H1 (cell line): Measurements from ENCODE around the gene ZDHHC24. TPM values are rescaled to one million over a fixed set of nuclear protein-coding genes. Genes with fewer than 3 reads are reported as not detected.
A peak's percentile ranks its signal among the peaks of the same experiment; 100 is the strongest.

Source experiments
- CTCF ChIA-PET: fragments of 300-600 bp; sonication (Branson Sonifier 250); formaldehyde crosslinking; loops from one replicate; lab custom pipeline; 2021; ENCODE audit not compliant: partially characterized antibody; lab: Charles Lee
- POLR2A ChIA-PET: fragments of 300-600 bp; sonication (Branson Sonifier 250); formaldehyde crosslinking; loops from one replicate; lab custom pipeline; 2021; ENCODE audit warnings: inconsistent platforms; ENCODE audit not compliant: partially characterized antibody; lab: Charles Lee
- DNase-seq, 2 experiments: peaks; one replicate each; pipeline versions ENCODE4 v3.0.0 to v3.0.0-alpha.2; 2010 to 2022; ENCODE audit warnings: low spot score in 2 of 2, low read depth in 1 of 2, mixed read lengths in 1 of 2
- FAIRE-seq: peaks from 2 replicates; lab custom pipeline; 2011; peaks lifted over from hg19 to GRCh38; lab: Jason Lieb, UNC
- H2AFZ ChIP-seq: 2 replicates; pipeline ENCODE4 v1.8.1; 2012; ENCODE audit warnings: low read length, inconsistent platforms
- H2AK5ac ChIP-seq: 2 replicates; pipeline ENCODE4 v1.6.1; 2013; ENCODE audit warnings: low read depth, low read length
- H2BK120ac ChIP-seq: replicated peaks from 2 replicates; pipeline ENCODE3; 2013; ENCODE audit warnings: low read depth, low read length, inconsistent platforms
- H2BK12ac ChIP-seq: 2 replicates; pipeline ENCODE4 v1.6.1; 2013; ENCODE audit warnings: low read depth, low read length
- H2BK15ac ChIP-seq: 2 replicates; pipeline ENCODE4 v1.6.1; 2013; ENCODE audit warnings: low read length
- H2BK20ac ChIP-seq: 2 replicates; pipeline ENCODE4 v1.6.1; 2013; ENCODE audit warnings: low read length
- H2BK5ac ChIP-seq: 2 replicates; pipeline ENCODE4 v1.6.1; 2013; ENCODE audit warnings: low read depth, low read length
- H3K14ac ChIP-seq: 2 replicates; pipeline ENCODE4 v1.6.1; 2013; ENCODE audit warnings: inconsistent platforms; ENCODE audit not compliant: insufficient read length
- H3K18ac ChIP-seq: 2 replicates; pipeline ENCODE4 v1.6.1; 2013; ENCODE audit warnings: low read length; ENCODE audit errors: extremely low read depth
- H3K23ac ChIP-seq: 2 replicates; pipeline ENCODE4 v1.6.1; 2013; ENCODE audit warnings: inconsistent platforms; ENCODE audit not compliant: insufficient read length
- H3K23me2 ChIP-seq: 2 replicates; pipeline ENCODE4 v1.6.1; 2013; ENCODE audit warnings: low read depth, low read length
- H3K27ac ChIP-seq: 2 replicates; pipeline ENCODE4 v1.6.1; 2011; ENCODE audit warnings: low read depth, low read length, inconsistent platforms
- H3K27me3 ChIP-seq, 4 experiments: replicated peaks in 1 of 4; 1 replicate in 1 of 4; 2 replicates in 3 of 4; pipeline versions ENCODE4 v1.6.1 to v1.8.1; 2011 to 2013; ENCODE audit warnings: low read length in 3 of 4, mild to moderate bottlenecking in 3 of 4, inconsistent platforms in 2 of 4, mixed read lengths in 2 of 4, moderate library complexity in 1 of 4; ENCODE audit not compliant: control insufficient read depth in 3 of 4, insufficient read depth in 3 of 4; ENCODE audit errors: extremely low read depth in 1 of 4
- H3K36me3 ChIP-seq, 4 experiments: 2 replicates each; pipeline versions ENCODE4 v1.6.1 to v1.8.1; 2011 to 2013; ENCODE audit warnings: mild to moderate bottlenecking in 4 of 4, low read length in 3 of 4, moderate library complexity in 2 of 4, control low read depth in 1 of 4, inconsistent platforms in 1 of 4; ENCODE audit not compliant: insufficient read depth in 4 of 4, control insufficient read depth in 2 of 4
- H3K4ac ChIP-seq: replicated peaks from 2 replicates; pipeline ENCODE3; 2013; ENCODE audit warnings: low read length, low read depth, mixed read lengths, inconsistent platforms; ENCODE audit not compliant: insufficient read length
- H3K4me1 ChIP-seq, 4 experiments: replicated peaks in 1 of 4; 1 replicate in 1 of 4; 2 replicates in 3 of 4; pipeline versions ENCODE4 v1.6.1 to v1.8.1; 2011 to 2013; ENCODE audit warnings: low read length in 3 of 4, inconsistent platforms in 2 of 4, mixed read lengths in 1 of 4; ENCODE audit not compliant: insufficient read depth in 4 of 4, control insufficient read depth in 3 of 4
- H3K4me2 ChIP-seq, 2 experiments: 2 replicates each; pipeline versions ENCODE4 v1.6.1 to v1.8.1; 2011 to 2013; ENCODE audit warnings: low read depth in 2 of 2, low read length in 2 of 2, control low read depth in 1 of 2, inconsistent platforms in 1 of 2, mild to moderate bottlenecking in 1 of 2; ENCODE audit not compliant: insufficient read depth in 1 of 2
- H3K4me3 ChIP-seq, 4 experiments: fragments of 200-600, 300-600 bp in 1 of 4; sonication (generic), shearing (Covaris generic), sonication (Bioruptor Twin) in 1 of 4; 2 replicates each; pipeline versions ENCODE4 v1.5.1 to v1.8.1; 2011 to 2016; ENCODE audit warnings: low read length in 4 of 4, low read depth in 3 of 4, control low read depth in 2 of 4, inconsistent platforms in 2 of 4, mild to moderate bottlenecking in 2 of 4, mixed read lengths in 1 of 4, moderate library complexity in 1 of 4; ENCODE audit not compliant: insufficient read depth in 2 of 4; ENCODE audit errors: extremely low read depth in 1 of 4
- H3K56ac ChIP-seq: replicated peaks from 2 replicates; pipeline ENCODE3; 2013; ENCODE audit warnings: low read depth, mild to moderate bottlenecking, mixed read lengths, low read length, inconsistent platforms; ENCODE audit not compliant: insufficient read length
- H3K79me1 ChIP-seq: 2 replicates; pipeline ENCODE4 v1.6.1; 2013; ENCODE audit warnings: low read depth, low read length, control low read depth
- H3K79me2 ChIP-seq, 2 experiments: 2 replicates each; pipeline versions ENCODE4 v1.6.1 to v1.8.1; 2012 to 2013; ENCODE audit warnings: low read length in 2 of 2, mild to moderate bottlenecking in 2 of 2, inconsistent platforms in 1 of 2; ENCODE audit not compliant: insufficient read depth in 2 of 2, control insufficient read depth in 1 of 2
- H3K9ac ChIP-seq, 4 experiments: replicated peaks in 1 of 4; 1 replicate in 1 of 4; 2 replicates in 3 of 4; pipeline versions ENCODE4 v1.6.1 to v1.8.1; 2011 to 2013; ENCODE audit warnings: low read depth in 3 of 4, low read length in 3 of 4, control low read depth in 2 of 4, mild to moderate bottlenecking in 2 of 4, moderate library complexity in 2 of 4, inconsistent platforms in 1 of 4; ENCODE audit errors: extremely low read depth in 1 of 4
- H3K9me3 ChIP-seq, 2 experiments: 2 replicates each; pipeline versions ENCODE4 v1.6.1 to v1.8.1; 2012 to 2013; ENCODE audit warnings: mild to moderate bottlenecking in 2 of 2, moderate library complexity in 2 of 2, control low read depth in 1 of 2, inconsistent platforms in 1 of 2, low read depth in 1 of 2, low read length in 1 of 2, mixed read lengths in 1 of 2; ENCODE audit not compliant: insufficient read depth in 2 of 2
- H4K20me1 ChIP-seq, 2 experiments: replicated peaks in 1 of 2; 2 replicates each; pipeline versions ENCODE3 to v1.8.1; 2011 to 2013; ENCODE audit warnings: inconsistent platforms in 2 of 2, low read length in 2 of 2, mild to moderate bottlenecking in 1 of 2; ENCODE audit not compliant: insufficient read depth in 2 of 2, control insufficient read depth in 1 of 2
- H4K5ac ChIP-seq: 2 replicates; pipeline ENCODE4 v1.6.1; 2013; ENCODE audit warnings: low read length, low read depth, mixed read lengths, inconsistent platforms; ENCODE audit not compliant: insufficient read length
- H4K8ac ChIP-seq: 2 replicates; pipeline ENCODE4 v1.8.0; 2013; ENCODE audit warnings: mild to moderate bottlenecking, moderate library complexity, low read length, inconsistent platforms; ENCODE audit not compliant: insufficient read depth; ENCODE audit errors: extremely low read depth
- H4K91ac ChIP-seq: replicated peaks from 2 replicates; pipeline ENCODE3; 2013; ENCODE audit warnings: low read length, mixed read lengths, inconsistent platforms; ENCODE audit not compliant: insufficient read length
- MAX ChIP-seq: IDR thresholded peaks from 2 replicates; pipeline ENCODE4 v1.6.1; 2012; ENCODE audit warnings: inconsistent platforms
- NRF1 ChIP-seq: IDR thresholded peaks from 2 replicates; pipeline ENCODE4 v1.6.1; 2011; ENCODE audit warnings: mild to moderate bottlenecking, low read depth, low read length, improper control_type of control experiment
- POLR2AphosphoS5 ChIP-seq: IDR thresholded peaks from 2 replicates; pipeline ENCODE4 v1.6.1; 2011; ENCODE audit warnings: low read depth, low read length
- SP2 ChIP-seq: IDR thresholded peaks from 2 replicates; pipeline ENCODE4 v1.6.1; 2012; ENCODE audit warnings: mild to moderate bottlenecking, low read length, inconsistent platforms
- WGBS, 2 experiments: shearing (Covaris generic) in 1 of 2; methylation state at CpG; one replicate each; pipeline versions ENCODE4 v1.1.6 to v1.1.7; 2013 to 2015; ENCODE audit warnings: low lambda C conversion rate in 2 of 2, mixed read lengths in 2 of 2, inconsistent platforms in 1 of 2, low coverage in 1 of 2, missing lambda C conversion rate in 1 of 2; ENCODE audit not compliant: insufficient replicate concordance in 2 of 2, insufficient coverage in 1 of 2, insufficient read length in 1 of 2; ENCODE audit errors: extremely low coverage in 1 of 2, missing lambda C conversion rate in 1 of 2; 5-methylcytosine and 5-hydroxymethylcytosine counted together
- polyA plus RNA-seq, 7 experiments: library from polyadenylated mRNA; depleted of rRNA in 3 of 7; stranded (reverse) in 5 of 7; unstranded in 2 of 7; fragments of >200 nt in 5 of 7; fragments of 200-250 nt in 2 of 7; gene quantifications; 1 replicate in 5 of 7; 2 replicates in 1 of 7; 4 replicates in 1 of 7; pipeline versions ENCODE4 v1.2.1 to v1.2.3, GENCODE V29; 2011 to 2013; ENCODE audit warnings: missing spikeins in 2 of 7, mixed read lengths in 2 of 7
- total RNA-seq: library from RNA; stranded (reverse); fragmentation: NEBNext Ultra II Directional; extraction: Animal tissue kit (Norgen Biotek cat#: 25700); gene quantifications from 2 replicates; pipeline ENCODE4 v1.2.1, GENCODE V29; 2021
- TF ChIP-seq, protein P1 (sequence below): IDR thresholded peaks from 2 replicates; pipeline ENCODE4 v1.6.1; 2012; ENCODE audit warnings: inconsistent platforms

ZDHHC24 gene
- total and polyA plus RNA-seq, 2 of the 8 experiments (the other 6 are each of a cell fraction or from before 2014, with no cell fraction given), result 8.4 to 9.7 TPM

GRCh38 chr11:66568124-66568916, 22.5 kb upstream of the ZDHHC24 start, which contains the start of gene CTSF:
TSS of gene CTSF (minus strand) at chr11:66568606. CDS start at chr11:66568486, 120 bp downstream.
- H2AFZ ChIP-seq, result no peak within 1 kb of the TSS
- TF ChIP-seq, protein P1, sequence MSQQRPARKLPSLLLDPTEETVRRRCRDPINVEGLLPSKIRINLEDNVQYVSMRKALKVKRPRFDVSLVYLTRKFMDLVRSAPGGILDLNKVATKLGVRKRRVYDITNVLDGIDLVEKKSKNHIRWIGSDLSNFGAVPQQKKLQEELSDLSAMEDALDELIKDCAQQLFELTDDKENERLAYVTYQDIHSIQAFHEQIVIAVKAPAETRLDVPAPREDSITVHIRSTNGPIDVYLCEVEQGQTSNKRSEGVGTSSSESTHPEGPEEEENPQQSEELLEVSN, result peak; percentile 37; the same call in 1 of the 2 replicates
- TF ChIP-seq POLR2AphosphoS5 (no peak), NRF1 (no peak), SP2 (no peak), MAX (peak; percentile 36; the same call in 1 of the 2 replicates)
- H4K8ac ChIP-seq, result peak within 1 kb of the TSS; percentile 91
- H3K4me3 ChIP-seq, result no peak within 1 kb of the TSS; a peak in 1 of 8 replicates
- no peak within 1 kb of the TSS for H3K9ac ChIP-seq
- H3K4me2 ChIP-seq, result peak within 1 kb of the TSS in 1 of 2 experiments; percentile 11; a peak in 1 of 4 replicates
- H3K9me3 ChIP-seq, result peaks cover 2 to 4% of the 10 kb centered on the region in 2 experiments; a peak in 1 of 4 replicates
- H3K4ac ChIP-seq, result peak within 1 kb of the TSS; percentile 94
- H3K36me3 ChIP-seq, result peaks cover 0 to 5% (median 1%) of the 10 kb centered on the region in 4 experiments; a peak in 3 of 8 replicates
- ChIA-PET CTCF (interaction anchor here (0.7 to 4.6 kb wide), 8 partner anchors 11 to 1081 kb away, joined by 3 to 46 read pairs (median 3); partner anchors contain the start of genes CCDC87 and CCS), POLR2A (interaction anchor here (0.7 to 4.8 kb wide), 21 partner anchors 9 to 110 kb away, joined by 3 to 51 read pairs (median 7); partner anchors contain the start of genes ACTN3, CCDC87, CCS and RBM14)
- H3K27ac ChIP-seq, result no peak within 1 kb of the TSS; the same call in 1 of the 2 replicates
- H3K79me1 ChIP-seq, result no peaks in the 10 kb centered on the region
- H2BK15ac ChIP-seq, result no peak within 1 kb of the TSS
- H3K23ac ChIP-seq, result no peak within 1 kb of the TSS
- no peaks in the 10 kb centered on the region for H3K23me2 ChIP-seq
- H2BK12ac ChIP-seq, result peak within 1 kb of the TSS; percentile 11; the same call in 1 of the 2 replicates
- peaks cover 11 to 20% (median 14%) of the 10 kb centered on the region in 4 experiments; a peak in 6 of 7 replicates for H3K4me1 ChIP-seq
- 95% methylated on average over 35 of the region's 77 CpGs; no CpG with 5 or more reads in 1 of the 2 experiments for WGBS, 2 experiments
- no peaks in the 10 kb centered on the region for H4K20me1 ChIP-seq
- H2BK20ac ChIP-seq, result peak within 1 kb of the TSS; percentile 63
- FAIRE-seq (no peak), DNase-seq (no peak)
- no peaks in the 10 kb centered on the region for H3K27me3 ChIP-seq
- no peak within 1 kb of the TSS for H3K14ac ChIP-seq
- H4K91ac ChIP-seq, result peak within 1 kb of the TSS; percentile 84
- H4K5ac ChIP-seq, result peak within 1 kb of the TSS; percentile 83
- H2AK5ac ChIP-seq, result no peak within 1 kb of the TSS
- peak within 1 kb of the TSS; percentile 74 for H2BK120ac ChIP-seq
- H3K56ac ChIP-seq, result no peak within 1 kb of the TSS
- H3K18ac ChIP-seq, result peak within 1 kb of the TSS; percentile 71; the same call in 1 of the 2 replicates
- H3K79me2 ChIP-seq, result no peaks in the 10 kb centered on the region
- peak within 1 kb of the TSS; percentile 2; the same call in 1 of the 2 replicates for H2BK5ac ChIP-seq
